ENCODE measurements around the gene LRP6. TPM values are rescaled to one million over a fixed set of nuclear protein-coding genes. Genes with fewer than 3 reads are reported as not detected.

The LRP6 gene
- total and polyA plus RNA-seq, 7 donors, result 2.9 to 31.5 (median 16.6) TPM

- no peak overlapping the region for H3K27ac ChIP-seq
- no peaks in the 10 kb centered on the region for H3K4me1 ChIP-seq
- no peak overlapping the region for H3K4me3 ChIP-seq
- H3K36me3 ChIP-seq (ENCODE audit: insufficient read depth in 1 of 2, low read depth in 1 of 2), result no peaks in the 10 kb centered on the region
- ATAC-seq (no peak), DNase-seq (no peak)
- no peaks in the 10 kb centered on the region for H3K27me3 ChIP-seq (ENCODE audit: insufficient read depth in 3 of 3, low read length in 2 of 3)
- no peak for TF ChIP-seq CTCF (IDR thresholded peaks at IDR 0.05)
- no peaks in the 10 kb centered on the region for H3K9me3 ChIP-seq
- intact Hi-C loops (cut with DNase I), result no loop called here
- WGBS, 3 donors, result 89 to 92% (median 91%) methylated on average over 2 of the region's 2 CpGs
These were observed 34.3 kb upstream of the LRP6 start for GRCh38 chr12:12301122-12301521.

DNA sequence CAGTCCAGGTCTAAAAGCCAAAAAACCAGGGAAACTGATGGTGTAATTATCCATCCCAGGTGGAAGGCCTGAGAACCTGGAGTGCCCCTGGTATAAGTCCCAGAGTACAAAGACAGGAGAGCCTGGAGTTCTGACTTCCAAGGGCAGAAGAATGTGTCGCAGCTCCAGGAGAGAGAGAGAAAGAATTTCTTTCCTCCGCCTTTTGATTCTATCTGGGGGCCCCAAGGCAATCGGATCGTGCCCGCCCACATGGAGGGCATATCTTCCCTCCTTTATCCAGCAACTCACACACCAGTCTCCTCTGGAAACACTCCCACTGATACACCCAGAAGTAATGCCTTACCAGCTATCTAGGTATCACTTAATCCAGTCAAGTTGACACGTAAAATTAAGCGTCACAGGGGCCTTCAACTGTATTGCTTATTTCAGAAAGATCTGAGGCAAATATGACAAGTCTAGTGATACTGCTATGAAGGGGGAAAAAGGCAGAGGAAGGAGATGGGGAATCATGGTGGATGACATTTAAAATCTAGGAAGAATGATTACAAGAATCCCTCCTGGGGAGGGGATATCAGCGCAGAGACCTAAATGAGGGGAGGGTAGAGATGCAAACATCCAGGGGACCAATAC, 30.5 kb upstream of the LRP6 start:
- no peak for TF ChIP-seq CTCF (IDR thresholded peaks at IDR 0.05)
- Histone ChIP-seq H3K27me3 (ENCODE audit: insufficient read depth in 3 of 3, low read length in 2 of 3) (no peaks in the 10 kb centered on the region), H3K27ac (no peak overlapping the region), H3K4me1 (no peaks in the 10 kb centered on the region), H3K4me3 (no peak overlapping the region), H3K36me3 (ENCODE audit: insufficient read depth in 1 of 2, low read depth in 1 of 2) (no peaks in the 10 kb centered on the region), H3K9me3 (no peaks in the 10 kb centered on the region)
- ATAC-seq (no peak), DNase-seq (no peak)
- intact Hi-C loops (cut with DNase I), result no loop called here
- 81 to 83% (median 82%) methylated on average over 8 of the region's 8 CpGs for WGBS, 3 donors

DNA sequence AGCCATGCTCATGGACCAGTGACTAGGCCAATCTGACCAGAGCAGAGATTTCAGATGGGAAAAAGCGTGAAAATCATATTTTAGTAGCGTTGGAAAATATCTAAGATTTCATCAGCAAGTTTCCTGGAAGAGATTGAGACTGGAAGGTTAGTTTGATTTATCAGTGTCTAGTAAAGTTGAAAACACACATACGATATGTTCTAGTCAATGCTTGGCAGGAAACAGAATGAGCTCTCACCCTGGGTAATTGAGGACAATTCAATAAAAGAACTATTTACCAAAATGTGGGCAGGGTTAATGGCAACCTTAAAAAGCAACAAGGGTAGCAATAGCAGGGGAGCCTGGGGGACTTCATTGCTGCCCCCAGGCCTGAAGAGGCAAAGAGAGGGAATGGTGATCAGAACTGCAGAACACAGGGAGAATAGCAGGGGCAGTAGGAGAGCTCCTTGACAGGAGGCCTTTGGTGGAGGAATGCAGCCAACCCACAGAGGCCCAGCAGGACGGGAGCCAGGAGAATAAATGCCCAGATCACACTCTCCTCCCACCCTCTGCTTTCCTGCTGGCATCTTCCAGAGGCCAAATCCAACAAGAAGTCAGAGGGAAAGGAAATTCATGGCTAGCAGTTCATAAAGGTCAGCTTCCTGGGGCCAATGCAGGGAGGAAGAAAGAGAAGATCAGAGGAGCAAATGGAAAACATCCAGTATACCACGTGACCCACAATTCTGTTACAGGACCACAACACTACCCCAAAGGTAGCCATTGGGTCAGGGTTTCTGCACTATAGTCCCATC, 27.6 kb upstream of the LRP6 start:
- no peaks in the 10 kb centered on the region for H3K9me3 ChIP-seq
- intact Hi-C loops (cut with DNase I), result no loop called here
- no peaks in the 10 kb centered on the region for H3K4me1 ChIP-seq
- no peaks in the 10 kb centered on the region for H3K36me3 ChIP-seq (ENCODE audit: insufficient read depth in 1 of 2, low read depth in 1 of 2)
- H3K27ac ChIP-seq, result no peak overlapping the region
- 54 to 69% (median 65%) methylated on average over 5 of the region's 5 CpGs for WGBS, 3 donors
- no peak overlapping the region for H3K4me3 ChIP-seq
- no peak for TF ChIP-seq CTCF (IDR thresholded peaks at IDR 0.05)
- DNase-seq (no peak), ATAC-seq (no peak)
- no peaks in the 10 kb centered on the region for H3K27me3 ChIP-seq (ENCODE audit: insufficient read depth in 3 of 3, low read length in 2 of 3)

- no peaks in the 10 kb centered on the region for H3K27me3 ChIP-seq (ENCODE audit: insufficient read depth in 3 of 3, low read length in 2 of 3)
- DNase-seq (no peak), ATAC-seq (no peak)
- no peak overlapping the region for H3K27ac ChIP-seq
- H3K4me1 ChIP-seq, result no peaks in the 10 kb centered on the region
- intact Hi-C loops (cut with DNase I), result no loop called here
- no peak for TF ChIP-seq CTCF (IDR thresholded peaks at IDR 0.05)
- H3K4me3 ChIP-seq, result no peak overlapping the region
- WGBS, 3 donors, result 73 to 87% (median 80%) methylated on average over 1 of the region's 1 CpG
- H3K36me3 ChIP-seq (ENCODE audit: insufficient read depth in 1 of 2, low read depth in 1 of 2), result no peaks in the 10 kb centered on the region
- no peaks in the 10 kb centered on the region for H3K9me3 ChIP-seq
These were observed 23.4 kb upstream of the LRP6 start for GRCh38 chr12:12290206-12290605.

Measured in psoas muscle (tissue), 8 donors.